DOHH2 (cell line): ENCODE measurements around the gene TMEM132D.

Experiments used
- H3F3A ChIP-seq: fragments of 200-600 bp; sonication (generic), shearing (Covaris generic); 2 replicates; pipeline ENCODE4 v1.6.0; 2016; ENCODE audit warnings: antibody characterized with exemption, mild to moderate bottlenecking; ENCODE audit not compliant: control insufficient read depth, insufficient read depth
- H3K27ac ChIP-seq: fragments of 200-600 bp; sonication (generic); 2 replicates; pipeline ENCODE4 v1.5.1; 2014; ENCODE audit warnings: low read depth, mild to moderate bottlenecking, low read length, moderate library complexity
- H3K27me3 ChIP-seq: fragments of 200-600 bp; sonication (generic); 2 replicates; pipeline ENCODE4 v1.6.1; 2014; ENCODE audit warnings: mild to moderate bottlenecking, low read length, mixed read lengths; ENCODE audit not compliant: control insufficient read depth
- H3K36me3 ChIP-seq: fragments of 200-600 bp; sonication (generic); 2 replicates; pipeline ENCODE4 v1.6.1; 2014; ENCODE audit warnings: mild to moderate bottlenecking, low read length, moderate library complexity, mixed read lengths; ENCODE audit not compliant: control insufficient read depth
- H3K4me1 ChIP-seq: fragments of 200-600 bp; sonication (generic); 2 replicates; pipeline ENCODE4 v1.6.1; 2014; ENCODE audit warnings: mild to moderate bottlenecking, low read length, mixed read lengths; ENCODE audit not compliant: control insufficient read depth
- H3K4me2 ChIP-seq: fragments of 200-600 bp; sonication (generic); 2 replicates; pipeline ENCODE4 v1.6.0; 2014; ENCODE audit warnings: mild to moderate bottlenecking, low read length, moderate library complexity
- H3K4me3 ChIP-seq: fragments of 200-600 bp; sonication (generic); 2 replicates; pipeline ENCODE4 v1.5.1; 2014; ENCODE audit warnings: mild to moderate bottlenecking, low read length, mixed read lengths
- H3K79me2 ChIP-seq: fragments of 200-600 bp; sonication (generic); 2 replicates; pipeline ENCODE4 v1.6.1; 2014; ENCODE audit warnings: mild to moderate bottlenecking, low read length, mixed read lengths; ENCODE audit not compliant: control insufficient read depth
- H3K9me2 ChIP-seq: fragments of 200-600 bp; sonication (generic); replicated peaks from 2 replicates; pipeline ENCODE4 v1.6.1; 2014; ENCODE audit warnings: mild to moderate bottlenecking, low read length, mixed read lengths; ENCODE audit not compliant: control insufficient read depth
- H3K9me3 ChIP-seq: fragments of 200-600 bp; sonication (generic); 2 replicates; pipeline ENCODE4 v1.6.1; 2014; ENCODE audit warnings: antibody characterized with exemption, low read length, mixed read lengths; ENCODE audit not compliant: control insufficient read depth, insufficient read depth
- H4K20me1 ChIP-seq: fragments of 200-600 bp; sonication (generic); 2 replicates; pipeline ENCODE4 v1.6.0; 2014; ENCODE audit warnings: low read depth, mild to moderate bottlenecking, antibody characterized with exemption, low read length, moderate library complexity; ENCODE audit not compliant: control insufficient read depth, insufficient read depth
- CTCF ChIP-seq: fragments of 200-600 bp; sonication (generic); IDR thresholded peaks from one replicate; pipeline ENCODE4 v1.5.1; 2014; ENCODE audit warnings: antibody characterized with exemption, mild to moderate bottlenecking, low read depth, low read length; ENCODE audit not compliant: poor library complexity, severe bottlenecking
- EZH2phosphoT487 ChIP-seq: fragments of 200-600 bp; sonication (generic); IDR thresholded peaks from 2 replicates; pipeline ENCODE4 v1.6.1; 2017; ENCODE audit warnings: borderline replicate concordance, mild to moderate bottlenecking, antibody characterized with exemption, low read length, moderate library complexity, mixed read lengths

TMEM132D gene

GRCh38 chr12:129617849-129618248, 286.0 kb downstream of the TMEM132D start:
- Histone ChIP-seq H3K4me1 (no peaks in the 10 kb centered on the region), H3K4me3 (no peak overlapping the region), H3K27me3 (no peaks in the 10 kb centered on the region), H4K20me1 (no peaks in the 10 kb centered on the region), H3K9me3 (peaks cover 2% of the 10 kb centered on the region; the same call in 1 of the 2 replicates), H3K9me2 (no peaks in the 10 kb centered on the region), H3K4me2 (no peak overlapping the region), H3K27ac (no peak overlapping the region), H3K79me2 (no peaks in the 10 kb centered on the region), H3K36me3 (no peaks in the 10 kb centered on the region), H3F3A (no peaks in the 10 kb centered on the region)
- TF ChIP-seq EZH2phosphoT487 (no peak), CTCF (no peak)

- no peak overlapping the region for H3K4me3 ChIP-seq
- TF ChIP-seq CTCF (no peak), EZH2phosphoT487 (no peak)
- H3K27ac ChIP-seq, result no peak overlapping the region
- no peak overlapping the region for H3K4me2 ChIP-seq
- no peaks in the 10 kb centered on the region for H3F3A ChIP-seq
- no peaks in the 10 kb centered on the region for H3K79me2 ChIP-seq
- H3K27me3 ChIP-seq, result no peaks in the 10 kb centered on the region
- H3K36me3 ChIP-seq, result no peaks in the 10 kb centered on the region
- no peaks in the 10 kb centered on the region; the same call in 1 of the 2 replicates for H3K9me3 ChIP-seq
- H3K9me2 ChIP-seq, result no peaks in the 10 kb centered on the region
- H4K20me1 ChIP-seq, result no peaks in the 10 kb centered on the region
- no peaks in the 10 kb centered on the region for H3K4me1 ChIP-seq
Measured at GRCh38 chr12:129615001-129615400, 288.8 kb downstream of the TMEM132D start.

GRCh38 chr12:129614221-129614885, 289.5 kb downstream of the TMEM132D start:
- no peak for TF ChIP-seq CTCF
- no peak for TF ChIP-seq EZH2phosphoT487
- H3K4me2 ChIP-seq, result no peak overlapping the region
- H3K4me1 ChIP-seq, result no peaks in the 10 kb centered on the region
- no peaks in the 10 kb centered on the region for H4K20me1 ChIP-seq
- no peaks in the 10 kb centered on the region for H3F3A ChIP-seq
- no peaks in the 10 kb centered on the region for H3K36me3 ChIP-seq
- no peak overlapping the region for H3K27ac ChIP-seq
- H3K4me3 ChIP-seq, result no peak overlapping the region
- no peaks in the 10 kb centered on the region for H3K79me2 ChIP-seq
- H3K9me2 ChIP-seq, result no peaks in the 10 kb centered on the region
- no peaks in the 10 kb centered on the region; the same call in 1 of the 2 replicates for H3K9me3 ChIP-seq
- no peaks in the 10 kb centered on the region for H3K27me3 ChIP-seq
